Natural killer cell (primary cell): ENCODE results near the gene C4orf50. TPM values are rescaled to one million over a fixed set of nuclear protein-coding genes. Genes with fewer than 3 reads are reported as not detected.

Experiments used
- ATAC-seq, 3 donors: fragments of 150-1000 bp in 2 of 3; fragments of 200-7000 bp in 1 of 3; cut with Tn5 transposase; 1 replicate in 1 of 3; 2 replicates in 2 of 3; pipeline ENCODE4 v1.10.0; 2021; ENCODE audit warnings: mild to moderate bottlenecking in 2 of 3, moderate library complexity in 2 of 3
- DNase-seq, 2 donors: peaks; one replicate each; pipeline versions ENCODE4 v3.0.0 to v3.0.0-alpha.2; 2013 to 2021; ENCODE audit warnings: mixed read lengths in 1 of 2
- H3K27ac ChIP-seq: one replicate; pipeline ENCODE4 v1.5.1; 2013; ENCODE audit warnings: mild to moderate bottlenecking, low read length
- H3K27me3 ChIP-seq: one replicate; pipeline ENCODE4 v1.6.1; 2013; ENCODE audit warnings: low read length; ENCODE audit not compliant: control insufficient read depth, insufficient read depth
- H3K36me3 ChIP-seq: one replicate; pipeline ENCODE4 v1.6.1; 2013; ENCODE audit warnings: low read length; ENCODE audit not compliant: control insufficient read depth, insufficient read depth
- H3K4me1 ChIP-seq: one replicate; pipeline ENCODE4 v1.6.1; 2013; ENCODE audit warnings: low read length; ENCODE audit not compliant: control insufficient read depth, insufficient read depth
- H3K4me3 ChIP-seq: one replicate; pipeline ENCODE4 v1.5.1; 2013; ENCODE audit warnings: low read length
- H3K9me3 ChIP-seq: one replicate; pipeline ENCODE4 v1.6.1; 2013; ENCODE audit warnings: low read length; ENCODE audit not compliant: control insufficient read depth, insufficient read depth
- H3K27ac Mint-ChIP-seq, 2 donors: one replicate each; pipeline ENCODE4 v1.8.0; 2022; ENCODE audit warnings: mild to moderate bottlenecking in 2 of 2, mixed read lengths in 2 of 2, moderate library complexity in 1 of 2
- H3K27me3 Mint-ChIP-seq, 2 donors: one replicate each; pipeline ENCODE4 v1.8.0; 2022; ENCODE audit warnings: low read depth in 2 of 2, mixed read lengths in 2 of 2
- H3K36me3 Mint-ChIP-seq: one replicate; pipeline ENCODE4 v1.8.0; 2022; ENCODE audit warnings: mixed read lengths
- H3K4me1 Mint-ChIP-seq, 2 donors: one replicate each; pipeline ENCODE4 v1.8.0; 2022; ENCODE audit warnings: mixed read lengths in 2 of 2
- H3K4me3 Mint-ChIP-seq: one replicate; pipeline ENCODE4 v1.8.0; 2022; ENCODE audit warnings: mild to moderate bottlenecking, moderate library complexity, mixed read lengths
- H3K9me3 Mint-ChIP-seq, 2 donors: one replicate each; pipeline ENCODE4 v1.8.0; 2022; ENCODE audit warnings: mixed read lengths in 2 of 2
- CTCF ChIP-seq: fragments of 200-600 bp; IDR thresholded peaks from one replicate; pipeline ENCODE4 v1.8.0; 2022; ENCODE audit warnings: antibody characterized with exemption
- WGBS: methylation state at CpG from one replicate; pipeline ENCODE4 v1.1.7; 2013; ENCODE audit warnings: missing lambda C conversion rate; ENCODE audit not compliant: insufficient coverage; 5-methylcytosine and 5-hydroxymethylcytosine counted together
- intact Hi-C: fragments of 100-400 bp; cut with micrococcal nuclease; formaldehyde crosslinking; loops from one replicate; pipeline ENCODE4 v1.14.2; 2022
- total RNA-seq, 4 donors: library from RNA; stranded (reverse); fragments of 120-200 nt in 1 of 4; gene quantifications; one replicate each; pipeline versions ENCODE4 v1.2.3 to v1.2.4, GENCODE V29; 2013 to 2022

Gene C4orf50
- total RNA-seq, 3 donors from 2014 or later (not counting 1 experiment from before 2014, with no cell fraction given), result 0.63 to 2.7 (median 1.8) TPM

- no peak overlapping the region for H3K4me3 Mint-ChIP-seq
- no peaks in the 10 kb centered on the region for H3K4me1 ChIP-seq
- peaks cover 5 to 6% of the 10 kb centered on the region in 2 donors for H3K9me3 Mint-ChIP-seq
- peaks cover 0 to 20% of the 10 kb centered on the region in 2 donors for H3K27me3 Mint-ChIP-seq
- ATAC-seq (no peak), DNase-seq (no peak)
- intact Hi-C loops, result no loop called here
- H3K4me3 ChIP-seq, result no peak overlapping the region
- no peaks in the 10 kb centered on the region for H3K9me3 ChIP-seq
- no peaks in the 10 kb centered on the region for H3K27me3 ChIP-seq
- no peak overlapping the region for H3K27ac ChIP-seq
- TF ChIP-seq CTCF, result no peak
- H3K4me1 Mint-ChIP-seq, result no peaks in the 10 kb centered on the region
- 76% methylated on average over 18 of the region's 18 CpGs for WGBS
- no peak overlapping the region for H3K27ac Mint-ChIP-seq
- H3K36me3 Mint-ChIP-seq, result peaks cover 6% of the 10 kb centered on the region
- no peaks in the 10 kb centered on the region for H3K36me3 ChIP-seq
Measured at GRCh38 chr4:5989236-5990225, 28.7 kb downstream of the C4orf50 start.

- no peak overlapping the region for H3K27ac Mint-ChIP-seq
- ATAC-seq, result no peak
- H3K36me3 Mint-ChIP-seq, result peaks cover 18% of the 10 kb centered on the region
- peaks cover 3% of the 10 kb centered on the region for H3K27me3 ChIP-seq
- no peaks in the 10 kb centered on the region for H3K36me3 ChIP-seq
- peaks cover 4 to 32% of the 10 kb centered on the region in 2 donors for H3K27me3 Mint-ChIP-seq
- peaks cover 10 to 16% of the 10 kb centered on the region in 2 donors for H3K9me3 Mint-ChIP-seq
- intact Hi-C loops, result no loop called here
- H3K4me1 ChIP-seq, result no peaks in the 10 kb centered on the region
- no peak overlapping the region for H3K27ac ChIP-seq
- H3K4me3 ChIP-seq, result no peak overlapping the region
- no peaks in the 10 kb centered on the region for H3K4me1 Mint-ChIP-seq
- no peak for DNase-seq
- no peak overlapping the region for H3K4me3 Mint-ChIP-seq
- no peak for TF ChIP-seq CTCF
- 84% methylated on average over 14 of the region's 14 CpGs for WGBS
- H3K9me3 ChIP-seq, result peaks cover 3% of the 10 kb centered on the region
Measured at GRCh38 chr4:5988086-5988845, 30.0 kb downstream of the C4orf50 start.

GRCh38 chr4:5984843-5985242 lies 33.4 kb downstream of the C4orf50 start:
- Mint-ChIP-seq H3K27ac (no peak overlapping the region), H3K4me1 (no peaks in the 10 kb centered on the region), H3K27me3 (peaks cover 9 to 46% of the 10 kb centered on the region in 2 donors), H3K9me3 (peaks cover 10 to 17% of the 10 kb centered on the region in 2 donors), H3K36me3 (peaks cover 19% of the 10 kb centered on the region), H3K4me3 (no peak overlapping the region)
- DNase-seq (no peak), ATAC-seq (no peak)
- no peak for TF ChIP-seq CTCF
- H3K36me3 ChIP-seq, result no peaks in the 10 kb centered on the region
- intact Hi-C loops, result no loop called here
- no peak overlapping the region for H3K4me3 ChIP-seq
- no peaks in the 10 kb centered on the region for H3K4me1 ChIP-seq
- peaks cover 3% of the 10 kb centered on the region for H3K27me3 ChIP-seq
- H3K27ac ChIP-seq, result no peak overlapping the region
- H3K9me3 ChIP-seq, result peaks cover 3% of the 10 kb centered on the region
